K562 (cell line): ENCODE results near the gene MTPN. TPM values are rescaled to one million over a fixed set of nuclear protein-coding genes. Genes with fewer than 3 reads are reported as not detected.

Experiments used
- AFF1 ChIP-seq, 2 experiments: fragments of 450-650 bp; IDR thresholded peaks; 2 replicates each; pipeline ENCODE4 v1.6.1; 2018; ENCODE audit warnings: mild to moderate bottlenecking in 2 of 2, low read depth in 1 of 2; ENCODE audit not compliant: partially characterized antibody in 2 of 2
- CREB1 ChIP-seq, 2 experiments: sonication (generic) in 1 of 2; formaldehyde crosslinking in 1 of 2; IDR thresholded peaks; 2 replicates each; pipeline versions ENCODE4 v1.6.1 to v1.8.0; 2012 to 2022; ENCODE audit warnings: inconsistent platforms in 1 of 2, mild to moderate bottlenecking in 1 of 2, missing genetic modification reagents in 1 of 2, moderate library complexity in 1 of 2
- CXXC5 ChIP-seq: fragments of 250-450 bp; sonication (Bioruptor Pico); IDR thresholded peaks from 2 replicates; pipeline ENCODE4 v1.8.0; 2022; ENCODE audit warnings: inconsistent platforms, mild to moderate bottlenecking, moderate library complexity
- ETV1 ChIP-seq: fragments of 450-650 bp; conservative IDR thresholded peaks from 2 replicates; pipeline ENCODE4 v1.6.1; 2016; ENCODE audit warnings: missing genetic modification characterization, control low read depth, low read depth, missing compliant biosample characterization
- FOXJ2 ChIP-seq: fragments of 200-800 bp; sonication (Bioruptor generic); IDR thresholded peaks from 2 replicates; pipeline ENCODE4 v1.6.1; 2016; ENCODE audit warnings: missing genetic modification characterization, missing compliant biosample characterization
- GATA2 ChIP-seq: sonication (generic); formaldehyde crosslinking; IDR thresholded peaks from 2 replicates; pipeline ENCODE4 v1.4.0; 2020; ENCODE audit warnings: mild to moderate bottlenecking, missing genetic modification reagents
- NCOA2 ChIP-seq, 2 experiments: fragments of 450-650 bp; IDR thresholded peaks; 2 replicates each; pipeline ENCODE4 v1.6.1; 2018; ENCODE audit warnings: mild to moderate bottlenecking in 2 of 2, moderate library complexity in 1 of 2; ENCODE audit not compliant: partially characterized antibody in 2 of 2
- NCOR1 ChIP-seq: fragments of 450-650 bp; IDR thresholded peaks from 2 replicates; pipeline ENCODE4 v1.6.1; 2016; ENCODE audit warnings: mild to moderate bottlenecking, moderate library complexity
- NFIC ChIP-seq: fragments of 450-650 bp; IDR thresholded peaks from 2 replicates; pipeline ENCODE4 v1.6.1; 2017; ENCODE audit warnings: mild to moderate bottlenecking, inconsistent platforms
- PKNOX1 ChIP-seq: fragments of 450-650 bp; IDR thresholded peaks from 2 replicates; pipeline ENCODE4 v1.6.1; 2016
- PML ChIP-seq: IDR thresholded peaks from 2 replicates; pipeline ENCODE4 v1.6.1; 2012; ENCODE audit warnings: low read length, inconsistent platforms
- SMAD1 ChIP-seq: fragments of 150-350 bp; IDR thresholded peaks from 2 replicates; pipeline ENCODE4 v1.6.1; 2014; ENCODE audit warnings: low read length, low read depth; ENCODE audit not compliant: partially characterized antibody
- SMARCC2 ChIP-seq: fragments of 450-650 bp; IDR thresholded peaks from 2 replicates; pipeline ENCODE4 v1.6.1; 2017; ENCODE audit warnings: antibody characterized with exemption, moderate library complexity, mild to moderate bottlenecking, low read depth
- SOX6 ChIP-seq: fragments of 450-650 bp; IDR thresholded peaks from 2 replicates; pipeline ENCODE4 v1.6.1; 2014; ENCODE audit warnings: mild to moderate bottlenecking
- SP1 ChIP-seq: sonication (generic); formaldehyde crosslinking; IDR thresholded peaks from 2 replicates; pipeline ENCODE4 v1.8.1; 2022; ENCODE audit warnings: mild to moderate bottlenecking, missing genetic modification reagents
- STAT5A ChIP-seq: IDR thresholded peaks from 2 replicates; pipeline ENCODE4 v1.6.1; 2012; ENCODE audit warnings: low read length, inconsistent platforms, borderline replicate concordance
- TCF3 ChIP-seq: sonication (generic); formaldehyde crosslinking; IDR thresholded peaks from 2 replicates; pipeline ENCODE4 v1.4.0; 2020; ENCODE audit warnings: mild to moderate bottlenecking, missing genetic modification reagents
- THRA ChIP-seq: fragments of 450-650 bp; IDR thresholded peaks from 2 replicates; pipeline ENCODE4 v1.6.1; 2017; ENCODE audit warnings: mild to moderate bottlenecking, moderate library complexity
- UBTF ChIP-seq, 2 experiments: IDR thresholded peaks; 2 replicates each; pipeline ENCODE4 v1.6.1; 2012; ENCODE audit warnings: improper control_type of control experiment in 2 of 2, low read depth in 2 of 2, low read length in 2 of 2, borderline replicate concordance in 1 of 2
- ZNF551 ChIP-seq: fragments of 250-450 bp; sonication (Bioruptor Pico); IDR thresholded peaks from 2 replicates; pipeline ENCODE4 v1.5.0; 2021; ENCODE audit warnings: mild to moderate bottlenecking, moderate library complexity
- ZNF780A ChIP-seq: fragments of 250-450 bp; sonication (Bioruptor Pico); IDR thresholded peaks from 2 replicates; pipeline ENCODE4 v1.5.0; 2021; ENCODE audit warnings: mild to moderate bottlenecking
- polyA plus RNA-seq, 8 experiments: library from polyadenylated mRNA; depleted of rRNA in 4 of 8; stranded (reverse) in 5 of 8; unstranded in 3 of 8; fragments of >200 nt; fragmentation: Nextera tagmentation in 2 of 8; fragmentation: Illumina TruSeq in 1 of 8; extraction: Ambion mirVana in 2 of 8; extraction: Trizol in 1 of 8; gene quantifications; 2 replicates each; pipeline versions ENCODE4 v1.2.1 to v1.2.3, GENCODE V29; 2011 to 2014; ENCODE audit warnings: inconsistent platforms in 1 of 8, missing spikeins in 1 of 8
- total RNA-seq, 7 experiments: library from RNA; depleted of rRNA in 6 of 7; stranded (reverse); fragments of >200 nt in 6 of 7; fragmentation: Illumina TruSeq in 2 of 7; extraction: Trizol in 2 of 7; gene quantifications; 2 replicates each; pipeline versions ENCODE4 v1.2.1 to v1.2.3, GENCODE V29; 2011 to 2021; ENCODE audit warnings: low replicate concordance in 1 of 7

The MTPN gene
- total and polyA plus RNA-seq, 9 of the 15 experiments (the other 6 are each of a cell fraction or from before 2014, with no cell fraction given), result 68.5 to 261 (median 156) TPM

- TF ChIP-seq SMARCC2 (peak; percentile 64; the same call in 1 of the 2 replicates), THRA (no peak), CXXC5 (CRISPR knock-in tag) (peak; percentile 57), UBTF (IDR thresholded peaks at IDR 0.05; ENCODE audit: borderline replicate concordance in 1 of 2, low read depth in 2 of 2, low read length in 2 of 2) (peak; percentile 54 to 59; a peak in 2 of 4 replicates), CREB1 (IDR thresholded peaks at IDR 0.05) (peak; percentile 30; the same call in 1 of the 2 replicates), CREB1 (CRISPR knock-in tag; IDR thresholded peaks at IDR 0.05) (no peak), AFF1 (IDR thresholded peaks at IDR 0.05; ENCODE audit: low read depth in 1 of 2, partially characterized antibody in 2 of 2) (peak in 1 of 2 experiments; percentile 75), TCF3 (peak; percentile 88), PML (peak; percentile 76), NCOA2 (IDR thresholded peaks at IDR 0.05; ENCODE audit: partially characterized antibody in 2 of 2) (peak in 1 of 2 experiments; percentile 56), ZNF780A (CRISPR knock-in tag) (no peak), ETV1 (peak; percentile 100), ZNF551 (CRISPR knock-in tag) (no peak), SMAD1 (peak; percentile 55), SP1 (CRISPR knock-in tag) (no peak), STAT5A (peak; percentile 57; the same call in 1 of the 2 replicates), PKNOX1 (peak; percentile 98), SOX6 (peak; percentile 87), GATA2 (CRISPR knock-in tag) (peak; percentile 58; the same call in 1 of the 2 replicates), NCOR1 (peak; percentile 89), FOXJ2 (tag) (peak; percentile 58), NFIC (peak; percentile 70)
These were observed 47.4 kb downstream of the MTPN start (continued) for GRCh38 chr7:135929722-135930141.
